Thyroid gland (tissue), 4 donors: ENCODE measurements around the gene SLC1A7. TPM values are rescaled to one million over a fixed set of nuclear protein-coding genes. Genes with fewer than 3 reads are reported as not detected.
A peak's percentile ranks its signal among the peaks of the same experiment; 100 is the strongest.

Experiments
- DNase-seq, 2 donors: peaks; one replicate each; pipeline ENCODE4 v3.0.0-alpha.2; 2019
- H3K27ac ChIP-seq, 3 donors: fragments of 200-600 bp; sonication (generic); 1 replicate in 2 of 3; 2 replicates in 1 of 3; pipeline ENCODE4 v1.5.1; 2016 to 2019; ENCODE audit warnings: mild to moderate bottlenecking in 1 of 3, moderate library complexity in 1 of 3
- H3K27me3 ChIP-seq: fragments of 200-600 bp; sonication (generic); one replicate; pipeline ENCODE4 v1.5.1; 2019
- H3K36me3 ChIP-seq, 2 donors: fragments of 200-600 bp; sonication (generic); one replicate each; pipeline ENCODE4 v1.5.1; 2016 to 2019
- H3K4me1 ChIP-seq, 2 donors: fragments of 200-600 bp; sonication (generic); one replicate each; pipeline ENCODE4 v1.5.1; 2017 to 2019
- H3K4me3 ChIP-seq, 3 donors: fragments of 200-600 bp; sonication (generic); replicated peaks in 1 of 3; 1 replicate in 2 of 3; 2 replicates in 1 of 3; pipeline ENCODE4 v1.5.1; 2016; ENCODE audit warnings: mild to moderate bottlenecking in 1 of 3
- H3K9me3 ChIP-seq: fragments of 200-600 bp; sonication (generic); one replicate; pipeline ENCODE4 v1.5.1; 2017
- CTCF ChIP-seq, 6 experiments: fragments of 200-600 bp in 3 of 6; fragments of 450-650 bp in 3 of 6; sonication (generic) in 3 of 6; IDR thresholded peaks; one replicate each; pipeline ENCODE4 v1.5.1; 2016 to 2019; ENCODE audit warnings: antibody characterized with exemption in 6 of 6, mild to moderate bottlenecking in 2 of 6, inconsistent platforms in 1 of 6, moderate library complexity in 1 of 6
- POLR2A ChIP-seq, 2 donors: fragments of 450-650 bp; IDR thresholded peaks; one replicate each; pipeline ENCODE4 v1.6.1; 2017; ENCODE audit warnings: antibody characterized with exemption in 2 of 2, mild to moderate bottlenecking in 2 of 2, moderate library complexity in 1 of 2
- WGBS, 2 donors: methylation state at CpG; one replicate each; pipeline ENCODE4 v1.1.5; 2017; 5-methylcytosine and 5-hydroxymethylcytosine counted together
- intact Hi-C: fragments of 100-400 bp; cut with DNase I; formaldehyde crosslinking; loops from one replicate; pipeline ENCODE4 v1.15.1; 2023
- small RNA-seq: library from RNA; depleted of rRNA; stranded (forward); fragments of <200 nt; gene quantifications from one replicate; pipeline ENCODE3, GENCODE V24; 2016
- total RNA-seq, 4 donors: library from RNA; depleted of rRNA; stranded (reverse); fragments of >200 nt; gene quantifications; one replicate each; pipeline ENCODE4 v1.2.3, GENCODE V29; 2016

Gene SLC1A7
- total RNA-seq, 4 donors from 2014 or later: 0.13 to 0.33 (median 0.20) TPM; not detected in 1

- Histone ChIP-seq H3K27me3 (no peaks in the 10 kb centered on the region), H3K9me3 (no peaks in the 10 kb centered on the region), H3K4me3 (no peak overlapping the region), H3K27ac (no peak overlapping the region), H3K36me3 (peaks cover 0 to 8% of the 10 kb centered on the region in 2 donors), H3K4me1 (peaks cover 0 to 15% of the 10 kb centered on the region in 2 donors)
- TF ChIP-seq POLR2A (IDR thresholded peaks at IDR 0.05) (no peak), CTCF (IDR thresholded peaks at IDR 0.05) (no peak)
- no peak for DNase-seq
- intact Hi-C loops: no loop called here
- 52 to 58% methylated on average over 2 of the region's 2 CpGs for WGBS, 2 donors
These were observed 95.5 kb downstream of the SLC1A7 start for GRCh38 chr1:53046930-53047329.

- Histone ChIP-seq H3K27me3 (no peaks in the 10 kb centered on the region), H3K4me3 (no peak overlapping the region), H3K36me3 (peaks cover 0 to 9% of the 10 kb centered on the region in 2 donors), H3K9me3 (no peaks in the 10 kb centered on the region), H3K27ac (no peak overlapping the region), H3K4me1 (peaks cover 0 to 13% of the 10 kb centered on the region in 2 donors)
- intact Hi-C loops: no loop called here
- WGBS, 2 donors: 91 to 92% methylated on average over 5 of the region's 5 CpGs
- TF ChIP-seq CTCF (IDR thresholded peaks at IDR 0.05): no peak
- TF ChIP-seq POLR2A (IDR thresholded peaks at IDR 0.05): no peak
- DNase-seq: no peak
These were observed 97.5 kb downstream of the SLC1A7 start for GRCh38 chr1:53044926-53045325.

- Histone ChIP-seq H3K27ac (no peak overlapping the region), H3K36me3 (peaks cover 5 to 14% of the 10 kb centered on the region in 2 donors), H3K4me3 (no peak overlapping the region), H3K27me3 (no peaks in the 10 kb centered on the region), H3K4me1 (peaks cover 0 to 9% of the 10 kb centered on the region in 2 donors), H3K9me3 (no peaks in the 10 kb centered on the region)
- TF ChIP-seq POLR2A (IDR thresholded peaks at IDR 0.05): no peak
- no peak for TF ChIP-seq CTCF (IDR thresholded peaks at IDR 0.05)
- DNase-seq: no peak
- intact Hi-C loops: no loop called here
These were observed 99.2 kb downstream of the SLC1A7 start for GRCh38 chr1:53043271-53043670.

GRCh38 chr1:53038566-53038965 is 103.9 kb downstream of the SLC1A7 start:
- intact Hi-C loops: no loop called here
- 84 to 85% methylated on average over 3 of the region's 3 CpGs for WGBS, 2 donors
- TF ChIP-seq POLR2A (IDR thresholded peaks at IDR 0.05) (no peak), CTCF (IDR thresholded peaks at IDR 0.05) (no peak)
- Histone ChIP-seq H3K9me3 (no peaks in the 10 kb centered on the region), H3K27ac (peak overlapping the region in 2 of 3 donors; percentile 27 to 34), H3K4me1 (peaks cover 0 to 3% of the 10 kb centered on the region in 2 donors), H3K27me3 (no peaks in the 10 kb centered on the region), H3K4me3 (no peak overlapping the region), H3K36me3 (peaks cover 5 to 10% of the 10 kb centered on the region in 2 donors)
- no peak for DNase-seq

Small RNA genes lying within 50 kb of the gene (small RNA-seq; reads per million reads assigned to genes)
- not detected for gene HIGD1AP11

Other genes with a start within 250 kb of the SLC1A7 start
- gene ECHDC2, start 220.9 kb downstream of the SLC1A7 start, total RNA-seq: 100 to 1,000 TPM; 153 to 217 (median 187) TPM
- gene SCP2, start 215.4 kb downstream of the SLC1A7 start, total RNA-seq: 100 to 1,000 TPM; 114 to 181 (median 164) TPM
- 100 to 1,000 TPM in 2 of 4 donors, 10 to 100 TPM in 2; 80.8 to 125 (median 101) TPM for gene PODN, start 80.4 kb downstream of the SLC1A7 start, total RNA-seq
- gene CPT2, start 54.2 kb upstream of the SLC1A7 start, total RNA-seq: 10 to 100 TPM; 23.4 to 33.9 (median 27.5) TPM
- gene CZIB, start 78.0 kb upstream of the SLC1A7 start, total RNA-seq: 10 to 100 TPM; 37.6 to 67.9 (median 56.7) TPM
- gene MAGOH, start 95.9 kb upstream of the SLC1A7 start, total RNA-seq: 10 to 100 TPM; 16.8 to 61.9 (median 34.4) TPM
- 100 to 1,000 TPM in 3 of 4 donors, 10 to 100 TPM in 1; 92.8 to 200 (median 143) TPM for gene LRP8, start 185.4 kb upstream of the SLC1A7 start, total RNA-seq